Inflammatory macrophage treated with lipopolysaccharide for 4 hours (primary cell): ENCODE data around the gene GNPNAT1.

ENCODE experiments used
- DNase-seq: peaks from one replicate; pipeline ENCODE4 v3.0.0-alpha.2; 2020

GNPNAT1 gene

DNA sequence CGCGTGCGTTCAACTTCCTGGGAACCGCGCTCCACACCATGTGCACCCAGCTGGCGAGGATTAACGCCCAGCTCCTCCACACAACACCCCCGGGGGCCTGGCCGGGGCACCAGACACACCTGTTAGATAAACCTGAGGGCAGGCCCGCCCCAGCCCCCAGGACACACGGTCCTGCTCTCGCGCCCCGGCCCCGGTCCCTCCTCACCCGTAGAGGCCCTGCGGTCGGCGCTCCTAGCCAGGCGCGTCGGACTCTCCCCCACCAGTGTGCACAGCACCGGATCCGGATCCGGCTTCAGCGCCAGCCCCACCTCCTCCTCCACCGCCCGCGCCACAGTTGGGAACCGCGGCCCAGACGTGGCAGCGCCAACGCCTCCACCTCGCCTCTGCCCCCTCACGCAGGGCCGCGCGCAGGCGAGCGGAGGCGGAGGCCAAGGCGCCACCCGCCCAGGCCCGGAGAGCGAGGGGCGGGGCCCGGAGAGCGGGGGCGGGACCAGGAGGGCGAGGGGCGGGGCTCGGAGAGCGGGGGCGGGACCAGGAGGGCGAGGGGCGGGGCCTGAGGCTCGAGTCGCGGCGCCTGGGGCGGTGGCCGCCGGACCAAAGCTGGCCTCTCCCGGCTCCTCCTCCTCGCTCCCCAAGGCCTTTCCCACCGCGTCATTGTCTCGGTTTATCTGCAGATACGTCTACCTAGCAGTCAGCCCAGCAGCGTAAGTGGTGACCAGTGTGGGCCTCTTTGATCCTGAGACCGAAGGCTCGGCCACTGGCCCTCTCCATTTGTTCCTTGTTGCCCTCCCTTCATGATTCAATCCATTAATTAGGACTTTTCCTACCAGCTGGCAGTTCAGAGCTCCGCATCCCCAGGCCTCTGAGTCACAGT is at the start of gene GNPNAT1:
TSS of gene GNPNAT1 (minus strand) at position 385 of the 874 bp plus-strand sequence. CDS start 6,957 bp downstream, outside the sequence.
- DNase-seq, result peak; percentile 76

DNA sequence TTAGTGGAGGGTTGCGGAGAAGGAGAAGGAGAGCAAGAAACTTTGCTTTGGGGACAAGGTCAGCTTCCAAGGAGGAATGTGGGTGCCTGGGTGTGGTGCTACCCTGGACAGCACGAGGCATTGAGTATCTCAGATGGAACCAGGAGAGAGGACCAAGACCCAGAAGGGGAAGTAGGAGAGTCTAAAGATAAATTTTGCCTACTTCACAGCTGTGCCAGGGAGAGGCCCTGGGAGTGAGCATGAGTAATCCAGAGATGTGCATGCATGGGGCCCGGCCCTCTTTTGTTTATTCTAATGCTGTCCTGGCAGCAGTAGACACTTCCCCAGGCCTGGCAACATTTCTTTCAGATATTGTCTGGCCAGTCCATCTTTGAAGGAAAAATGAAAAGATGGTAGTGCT is 49.5 kb upstream of the GNPNAT1 start:
- peak; percentile 17 for DNase-seq

DNA sequence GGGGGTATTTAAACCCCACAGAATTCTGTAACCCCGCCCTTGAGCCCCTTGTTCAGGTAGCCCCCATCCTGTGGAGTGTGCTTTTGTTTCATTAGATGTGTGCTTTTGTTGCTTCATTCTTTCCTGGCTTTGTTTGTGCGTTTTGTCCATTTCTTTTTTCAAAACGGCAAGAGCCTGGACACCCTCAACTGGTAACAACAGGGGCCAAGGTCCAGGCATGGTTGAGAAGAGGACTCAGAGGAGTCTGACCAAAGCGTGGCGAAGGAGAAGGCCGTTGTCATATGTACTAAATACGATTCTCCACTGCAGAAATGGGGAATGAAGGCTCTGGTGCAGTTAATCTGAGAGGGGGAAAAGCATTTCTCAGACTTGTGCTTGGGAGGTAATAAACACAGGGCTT is 46.0 kb upstream of the GNPNAT1 start:
- DNase-seq, result no peak

DNA sequence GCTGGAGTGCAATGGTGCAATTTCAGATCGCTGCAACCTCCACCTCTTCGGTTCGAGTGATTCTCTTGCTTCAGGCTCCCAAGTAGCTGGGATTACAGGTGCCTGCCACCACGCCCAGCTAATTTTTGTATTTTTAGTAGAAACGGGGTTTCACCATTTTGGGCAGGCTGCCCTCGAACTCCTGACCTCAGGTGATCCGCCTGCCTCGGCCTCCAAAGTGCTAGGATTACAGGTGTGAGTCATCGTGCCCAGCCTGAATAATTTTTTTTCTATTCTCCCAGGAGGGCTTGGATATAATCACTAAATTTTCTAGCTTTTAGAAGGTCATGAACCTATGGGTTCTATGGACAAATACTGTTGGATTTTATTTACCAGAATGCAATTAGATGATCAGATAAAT is 44.7 kb upstream of the GNPNAT1 start:
- DNase-seq, result no peak

DNA sequence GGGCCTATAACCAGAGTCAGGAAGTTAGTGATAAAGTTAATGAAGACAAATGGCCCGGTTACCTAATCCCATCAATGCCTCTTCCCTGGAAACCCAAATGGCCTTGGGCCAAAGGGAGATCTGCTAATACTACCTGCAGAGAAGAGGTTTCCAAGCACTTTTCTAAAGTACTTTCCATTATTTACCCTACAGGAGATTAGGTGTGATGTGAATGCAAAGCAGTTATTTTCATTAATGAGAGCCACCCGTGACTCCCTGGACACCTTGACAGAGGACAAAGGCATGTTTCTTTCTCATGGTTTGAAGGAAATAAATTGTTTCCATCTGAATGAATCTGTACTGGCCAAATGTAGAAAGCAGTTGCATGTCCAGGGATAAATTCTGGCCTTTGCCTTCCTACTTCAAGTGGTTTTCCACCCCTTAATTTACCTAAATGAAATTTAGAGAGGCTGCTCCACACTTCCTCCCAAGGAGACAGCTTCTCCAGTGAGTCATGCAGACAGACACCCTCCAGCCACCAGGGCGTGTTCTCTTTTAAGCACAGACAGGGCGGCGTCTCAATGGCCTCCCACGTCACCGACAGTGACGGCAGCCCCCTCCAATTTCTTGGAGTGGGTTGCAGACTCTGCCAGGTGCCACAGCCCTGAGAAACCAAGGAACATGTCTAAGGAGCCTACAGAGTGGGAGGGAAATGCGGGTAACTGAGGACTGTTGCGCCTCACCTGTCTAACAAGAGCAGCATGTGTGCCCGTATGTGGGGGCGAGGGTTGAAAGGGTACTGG is 43.9 kb upstream of the GNPNAT1 start:
- no peak for DNase-seq

DNA sequence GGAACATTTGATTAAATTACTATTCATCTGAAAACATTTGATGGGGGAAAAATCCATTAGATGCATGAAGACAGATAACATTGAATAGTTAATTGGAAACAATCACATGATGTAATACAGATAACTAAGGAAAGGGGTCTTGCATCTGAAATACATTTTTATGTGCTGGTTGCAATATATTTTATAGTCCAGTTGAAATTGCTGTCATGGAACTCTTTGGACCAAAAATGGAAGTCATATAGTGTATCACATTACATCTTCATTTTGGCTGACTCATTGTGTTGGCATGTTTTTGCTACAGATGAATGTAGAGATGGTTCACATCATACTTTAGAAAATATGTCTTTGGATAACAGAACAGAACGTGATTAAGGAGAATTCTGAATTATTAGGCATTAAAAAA is 43.0 kb upstream of the GNPNAT1 start:
- no peak for DNase-seq

DNA sequence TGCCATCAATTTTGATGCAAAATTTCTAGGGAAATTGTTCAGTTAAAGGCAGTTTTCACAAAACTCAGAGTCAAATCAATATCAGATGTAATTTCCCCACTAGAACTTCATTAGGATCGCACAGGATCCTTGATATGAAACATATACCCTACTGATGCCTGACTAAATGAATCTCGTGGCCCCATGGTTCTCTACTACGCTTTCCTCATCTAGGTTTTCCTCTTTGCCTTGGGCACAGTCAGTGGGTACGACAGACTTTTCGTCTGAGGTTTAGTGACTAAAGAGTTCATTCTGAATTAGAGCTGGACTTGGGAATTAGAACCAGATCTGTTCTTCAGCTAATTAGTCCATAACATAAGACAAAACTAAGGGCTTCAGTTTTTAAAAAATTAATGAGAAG is 42.5 kb upstream of the GNPNAT1 start:
- DNase-seq, result no peak

DNA sequence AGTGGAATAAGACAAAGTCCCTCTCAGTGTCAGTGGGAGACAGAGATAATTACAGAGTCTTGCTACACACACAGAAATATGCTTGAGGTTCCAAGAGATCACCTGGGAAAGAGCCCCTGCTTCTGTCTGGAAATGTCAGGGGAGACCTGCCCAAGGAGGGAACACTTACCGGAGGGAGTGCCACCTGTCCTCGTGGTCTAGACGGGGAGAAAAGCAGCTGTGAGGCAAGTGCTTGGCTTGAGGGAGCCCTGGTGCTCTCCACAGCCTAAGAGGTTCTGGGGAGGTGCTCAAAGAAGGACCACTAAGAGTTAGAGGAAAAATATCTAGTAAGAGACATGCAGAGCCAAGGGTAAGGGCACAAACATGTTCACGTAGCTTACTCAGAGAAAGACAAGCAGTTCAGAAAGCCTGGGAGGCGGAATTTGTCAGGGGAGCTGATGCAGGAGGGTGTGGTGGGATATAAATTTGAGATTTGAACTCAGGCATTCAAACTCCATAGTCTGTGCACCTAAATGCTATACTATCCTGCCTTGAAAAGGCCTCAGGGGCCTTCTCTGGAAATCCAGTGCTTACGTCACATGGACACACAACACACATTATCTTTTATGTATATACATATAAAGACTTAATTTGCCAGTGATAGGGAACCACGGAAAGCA is 38.2 kb upstream of the GNPNAT1 start:
- no peak for DNase-seq

DNA sequence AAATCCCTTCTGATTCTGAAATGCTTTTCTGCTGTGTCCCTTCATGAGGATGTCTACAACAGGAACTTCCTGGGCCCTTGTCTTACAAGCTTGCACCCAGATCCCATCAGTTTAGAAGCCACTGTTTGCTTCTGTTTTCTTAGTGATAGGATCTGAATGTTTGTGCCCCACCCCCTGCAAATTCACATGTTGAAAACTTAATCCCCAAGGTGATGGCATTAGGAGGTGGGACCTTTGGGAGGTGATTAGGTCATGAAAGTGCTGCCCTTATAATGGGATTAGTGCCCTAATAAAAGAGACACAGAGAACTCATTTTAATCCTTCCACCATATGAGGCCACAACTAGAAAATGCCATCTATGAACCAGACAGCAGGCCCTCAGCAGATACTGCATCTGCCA is 36.0 kb upstream of the GNPNAT1 start:
- DNase-seq, result no peak

DNA sequence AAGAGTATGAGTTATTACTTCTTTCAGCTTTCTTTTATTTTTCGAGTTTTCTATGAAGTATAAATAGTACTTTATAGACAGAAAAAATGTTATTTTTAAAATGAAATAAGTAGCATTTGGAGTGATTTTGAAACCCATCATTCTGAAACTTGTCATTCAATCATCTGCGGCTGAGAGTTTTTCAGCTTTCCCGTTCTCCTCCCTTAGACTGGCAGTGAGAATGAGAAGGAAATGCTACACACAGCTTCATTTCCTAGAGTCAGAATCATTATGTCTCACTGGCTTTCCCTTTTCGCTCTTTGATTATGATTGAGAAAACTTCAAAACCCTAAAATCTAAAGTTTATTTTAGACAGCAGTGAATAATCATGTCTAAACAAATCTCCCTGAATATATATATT is 33.7 kb upstream of the GNPNAT1 start:
- DNase-seq, result no peak

DNA sequence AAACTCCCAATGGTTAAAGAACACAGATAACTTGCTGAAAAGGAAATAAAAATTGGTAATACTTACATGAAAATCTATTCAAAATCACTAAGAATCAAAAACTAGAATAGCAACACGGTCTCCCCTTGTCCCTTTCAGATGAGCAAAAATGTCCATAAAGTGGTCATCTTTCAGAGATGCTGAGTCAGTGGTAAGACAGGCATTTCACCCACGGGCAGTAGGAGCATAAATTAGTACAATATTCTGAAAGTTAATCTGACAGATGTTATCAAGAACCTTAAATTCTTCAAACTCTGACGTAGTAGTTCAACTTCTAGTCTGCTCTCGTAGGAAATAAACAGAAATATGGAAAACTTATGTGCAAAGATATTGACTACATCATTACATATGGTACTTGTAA is 33.1 kb upstream of the GNPNAT1 start:
- no peak for DNase-seq

DNA sequence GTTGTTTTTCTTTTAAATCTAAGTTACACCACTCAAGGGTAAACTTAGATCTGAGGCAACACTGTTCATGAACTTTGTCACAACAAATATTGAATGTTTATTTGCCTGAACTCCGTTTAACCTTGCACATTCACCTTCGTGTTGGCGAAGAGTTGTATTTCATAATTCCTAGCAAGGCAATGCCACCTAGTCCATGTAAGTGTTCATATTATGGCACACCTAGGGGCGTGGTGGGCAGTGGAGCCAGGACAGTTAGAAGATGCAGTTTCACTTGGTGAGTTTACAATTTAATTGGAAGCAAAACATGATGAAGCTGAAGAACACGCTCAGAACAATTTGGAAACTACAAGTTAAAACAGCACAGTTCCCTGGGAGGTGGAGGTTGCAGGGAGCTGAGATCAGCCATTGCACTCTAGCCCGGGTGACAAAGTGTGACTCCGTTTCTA is 30.4 kb upstream of the GNPNAT1 start:
- no peak for DNase-seq

DNA sequence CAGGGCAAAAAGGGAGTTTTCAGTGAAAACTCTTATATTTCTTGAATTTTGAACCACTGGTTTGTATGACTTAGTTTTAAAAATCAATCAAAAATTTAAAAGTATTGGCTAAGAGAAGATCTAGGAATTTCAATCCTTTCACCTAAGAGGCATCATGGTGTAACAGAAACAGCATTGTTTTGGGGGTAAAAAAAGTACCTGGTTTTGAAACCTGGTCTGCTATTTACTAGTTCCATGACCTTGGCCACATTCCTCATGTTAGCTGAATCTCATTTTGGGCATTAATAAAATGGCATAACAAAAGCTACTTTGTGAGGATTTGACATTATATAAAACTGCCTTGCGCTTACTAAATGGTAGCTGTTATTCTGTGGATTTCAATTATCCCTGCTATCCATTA is 16.7 kb upstream of the GNPNAT1 start:
- DNase-seq, result no peak

DNA sequence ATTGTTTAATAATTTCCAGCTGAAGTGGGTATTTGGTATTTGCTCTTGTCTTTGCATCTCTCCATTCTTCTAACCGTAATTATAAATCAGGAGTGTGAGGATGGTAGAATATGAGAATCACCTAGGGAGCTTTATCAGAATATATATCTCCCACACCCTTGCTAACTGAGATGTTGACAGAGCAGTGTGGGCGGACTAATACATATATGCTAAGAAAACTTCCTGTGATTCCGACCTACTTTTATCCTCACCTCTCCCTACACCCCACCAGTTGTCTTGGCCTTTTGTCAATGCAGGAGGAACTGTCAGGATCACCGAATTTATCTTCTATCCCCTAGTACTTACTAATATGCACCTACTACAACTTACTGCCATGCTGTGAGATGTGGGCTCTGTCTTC is 14.7 kb upstream of the GNPNAT1 start:
- no peak for DNase-seq

DNA sequence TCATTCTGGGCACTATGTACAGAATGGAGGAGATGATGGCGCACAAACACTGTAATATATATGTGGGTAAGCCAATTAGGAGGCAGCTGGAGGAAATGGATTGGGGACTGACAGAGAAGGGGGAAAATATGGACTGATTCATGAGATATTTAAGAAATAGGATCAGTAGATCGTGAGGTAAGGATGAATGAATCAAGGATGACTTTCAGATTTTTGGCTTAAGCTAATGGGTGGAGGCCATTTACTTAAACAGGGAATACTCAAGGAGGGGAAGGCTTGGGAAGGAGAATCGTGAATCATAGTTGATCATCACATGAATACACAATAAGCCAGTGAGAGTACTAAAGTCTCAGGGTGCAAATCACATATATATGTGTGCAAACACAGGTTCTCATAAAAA is 11.2 kb upstream of the GNPNAT1 start:
- no peak for DNase-seq

DNA sequence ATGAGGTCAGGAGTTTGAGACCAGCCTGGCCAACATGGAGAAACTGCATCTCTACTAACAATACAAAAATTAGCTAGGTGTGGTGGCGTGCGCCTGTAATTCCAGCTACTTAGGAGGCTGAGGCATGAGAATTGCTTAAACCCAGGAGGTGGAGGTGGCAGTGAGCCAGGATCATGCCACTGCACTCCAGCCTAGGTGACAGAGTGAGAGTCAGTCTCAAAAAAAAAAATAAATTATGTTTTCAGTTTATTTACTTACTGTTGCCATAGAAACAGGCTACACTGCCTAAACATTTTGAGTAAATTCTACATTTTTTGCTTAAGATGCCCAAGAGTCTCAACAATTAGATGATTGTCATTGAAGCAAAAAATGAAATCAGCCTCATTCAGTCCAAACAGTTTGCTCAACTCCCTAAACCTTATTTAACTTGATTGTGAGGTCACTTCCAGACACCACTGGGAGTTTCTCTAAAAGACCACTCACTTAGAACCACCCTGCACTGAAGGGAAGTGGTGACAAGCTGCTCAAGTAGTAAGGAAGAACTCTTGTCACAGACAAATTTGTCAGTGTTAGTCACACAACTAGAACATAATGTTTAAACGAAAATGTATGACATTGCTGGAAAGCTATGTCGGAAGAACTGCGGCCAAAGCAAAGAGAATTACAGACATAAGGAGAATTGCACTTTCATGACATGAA is 9.8 kb upstream of the GNPNAT1 start:
- DNase-seq, result peak; percentile 54

DNA sequence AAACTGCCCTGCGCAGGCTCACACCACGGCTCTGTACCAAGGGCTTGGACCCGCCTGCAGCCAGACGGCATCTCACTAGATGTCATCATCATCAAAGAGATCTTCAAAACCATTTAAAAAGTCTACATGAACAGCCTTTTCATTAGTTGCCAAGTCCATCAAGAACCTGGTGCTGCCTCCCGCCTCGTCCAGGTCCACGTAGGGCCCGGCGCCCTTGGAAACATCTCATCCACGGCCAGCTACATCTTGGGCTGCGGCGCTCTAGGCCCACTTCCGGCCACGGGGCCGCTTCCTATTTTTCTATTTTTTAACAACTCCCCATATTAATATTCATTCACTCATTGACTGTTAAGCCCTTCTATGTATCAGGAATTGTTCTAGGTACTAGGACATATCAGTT is 7.4 kb upstream of the GNPNAT1 start:
- DNase-seq, result no peak

DNA sequence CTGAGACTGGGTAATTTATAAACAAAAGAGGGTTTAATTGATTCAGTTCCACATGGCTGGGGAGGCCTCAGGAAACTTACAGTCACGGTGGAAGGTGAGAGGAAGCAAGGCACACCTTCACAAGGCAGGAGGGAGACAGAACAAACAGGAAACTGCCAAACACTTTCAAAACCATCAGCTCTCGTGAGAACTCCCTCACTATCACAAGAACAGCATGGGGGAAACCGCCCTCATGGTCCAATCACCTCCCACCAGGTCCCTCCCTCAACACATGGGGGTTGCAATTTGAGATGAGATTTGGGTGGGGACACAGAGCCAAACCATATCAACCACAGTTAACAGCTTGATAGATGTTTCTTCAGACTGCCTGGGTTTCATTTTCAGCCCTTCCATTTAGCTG is 6.2 kb upstream of the GNPNAT1 start:
- DNase-seq, result no peak

DNA sequence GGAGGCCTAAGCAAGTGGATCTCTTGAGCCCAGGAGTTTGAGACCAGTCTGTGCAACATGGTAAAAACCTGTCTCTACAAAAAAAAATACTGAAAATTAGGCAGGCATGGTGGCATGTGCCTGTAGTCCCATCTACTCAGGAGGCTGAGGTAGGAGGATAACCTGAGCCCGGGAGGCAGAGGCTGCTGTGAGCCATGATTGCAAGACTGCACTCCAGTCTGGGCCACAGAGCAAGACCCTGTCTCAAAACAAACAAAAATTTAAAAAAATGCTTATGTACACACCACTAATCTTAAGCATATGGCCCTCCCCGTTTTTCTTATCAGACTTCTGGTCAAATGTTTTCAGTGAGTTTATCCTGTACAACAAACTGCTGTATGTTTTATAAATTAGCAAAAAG is 1.7 kb upstream of the GNPNAT1 start:
- DNase-seq, result no peak

DNA sequence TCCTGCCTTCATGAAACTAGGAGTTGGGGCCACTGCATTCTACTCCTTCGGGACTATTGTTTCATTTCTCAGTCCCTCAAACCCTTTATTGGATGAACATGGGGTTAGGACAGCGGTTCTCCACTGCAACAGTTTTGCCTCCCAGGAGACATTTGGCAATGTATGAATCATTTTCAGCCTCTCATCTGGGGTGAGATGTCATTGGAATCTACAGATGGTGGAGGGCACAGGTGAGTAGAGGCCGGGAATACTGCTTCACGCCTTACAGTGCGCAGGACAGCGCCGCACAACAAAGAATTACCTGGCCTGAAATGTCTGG is 649 bp upstream of the GNPNAT1 start:
- peak; percentile 35 for DNase-seq

DNA sequence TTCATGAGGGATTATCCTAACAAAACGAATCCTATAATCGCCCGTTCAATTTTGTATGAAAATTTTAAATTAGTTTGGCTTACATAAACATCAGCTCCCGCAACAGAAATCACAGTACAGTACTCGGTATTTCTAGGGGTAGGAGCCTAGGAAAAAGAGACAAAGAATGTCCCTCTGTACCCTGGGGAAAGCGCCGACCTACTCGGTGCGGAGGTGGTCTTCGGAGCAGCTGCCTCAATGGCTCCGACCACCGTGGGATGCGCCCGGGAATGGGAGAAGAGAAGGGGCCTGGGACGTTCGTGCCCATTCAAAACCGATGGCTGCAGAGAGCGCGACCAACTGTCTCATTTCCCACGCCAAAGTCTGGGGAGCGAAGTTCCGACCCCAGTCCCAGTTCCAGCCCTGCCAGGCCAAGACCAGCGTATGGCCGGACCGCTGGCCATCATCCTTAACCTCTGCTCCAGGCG is 618 bp downstream of the GNPNAT1 start:
- DNase-seq, result no peak

DNA sequence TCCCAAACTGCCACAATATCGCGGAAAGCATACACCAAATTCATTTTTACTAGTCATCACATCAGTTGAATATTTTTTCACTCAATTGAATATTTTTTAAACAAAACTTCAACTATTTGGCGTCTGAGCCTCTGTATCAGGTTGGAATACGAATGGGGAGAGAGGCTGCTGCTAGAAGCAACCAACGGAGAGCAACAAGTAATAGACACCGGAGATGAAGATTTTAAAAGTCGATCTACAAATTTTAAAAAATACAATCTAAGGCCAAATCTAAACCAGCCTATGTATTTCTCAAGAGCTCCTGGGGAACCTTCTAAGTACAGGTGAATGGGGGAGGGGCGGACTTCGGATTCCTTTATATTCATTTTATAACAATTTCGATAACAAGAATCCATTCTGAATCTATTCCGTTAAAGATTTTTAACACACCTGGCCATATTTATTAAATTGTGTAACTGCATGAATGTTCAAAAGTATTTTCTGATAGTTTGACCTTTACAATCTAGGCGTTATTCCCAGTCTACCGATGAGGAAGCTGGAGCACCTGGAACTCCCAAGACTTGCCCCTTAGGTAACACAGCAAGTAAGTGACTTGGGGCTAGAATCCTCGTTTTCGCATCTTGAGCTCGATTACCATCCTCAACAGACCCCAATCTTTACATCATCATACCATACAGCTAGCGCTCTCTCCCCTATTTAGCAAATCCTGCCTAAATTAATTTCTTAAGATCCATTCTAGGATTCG is 1.2 kb downstream of the GNPNAT1 start:
- no peak for DNase-seq
